GM21515 (cell line): ENCODE data around the gene MAIP1.

Experiments used
- ATAC-seq: cut with Tn5 transposase; IDR thresholded peaks from one replicate; pipeline ENCODE4 v1.9.1; 2021; ENCODE audit not compliant: unreplicated experiment

MAIP1 gene

DNA sequence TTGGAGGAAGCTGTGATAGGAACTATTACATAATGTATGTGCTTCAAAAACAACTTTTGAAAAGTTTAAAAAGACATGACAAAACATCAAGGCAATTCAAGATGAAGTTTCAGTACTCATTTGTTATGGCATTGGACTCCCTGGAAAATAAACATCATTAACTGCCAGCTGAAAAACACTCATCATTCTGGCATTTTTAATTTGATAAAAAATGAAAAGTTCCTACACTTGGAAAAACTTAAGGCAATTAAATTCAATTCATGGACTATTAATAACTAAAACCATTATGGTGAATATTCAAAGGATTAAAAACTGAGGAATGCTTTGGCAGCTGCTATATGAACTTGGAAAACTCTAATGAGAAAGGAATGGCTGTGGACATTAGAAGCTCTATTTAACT is 8.5 kb upstream of the MAIP1 start:
- ATAC-seq: no peak

DNA sequence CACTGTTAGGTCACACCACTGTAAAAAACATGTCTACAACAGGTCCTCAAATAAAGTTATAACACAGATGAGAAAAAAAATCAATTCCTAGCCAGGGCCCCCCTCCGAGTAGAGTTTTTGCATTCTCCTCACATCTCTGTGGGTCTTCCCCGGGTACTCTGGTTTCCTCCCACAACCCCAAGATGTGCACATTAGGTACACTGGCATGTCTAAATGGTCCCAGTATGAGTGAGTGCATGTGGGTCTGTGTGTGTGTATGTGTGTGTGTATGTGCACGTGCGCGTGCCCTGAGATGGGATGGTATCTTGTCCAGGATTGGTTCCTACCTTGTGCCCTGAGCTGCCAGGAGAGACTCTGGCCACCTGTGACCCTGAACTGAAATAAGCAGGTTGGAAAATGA is 5.0 kb upstream of the MAIP1 start:
- no peak for ATAC-seq

DNA sequence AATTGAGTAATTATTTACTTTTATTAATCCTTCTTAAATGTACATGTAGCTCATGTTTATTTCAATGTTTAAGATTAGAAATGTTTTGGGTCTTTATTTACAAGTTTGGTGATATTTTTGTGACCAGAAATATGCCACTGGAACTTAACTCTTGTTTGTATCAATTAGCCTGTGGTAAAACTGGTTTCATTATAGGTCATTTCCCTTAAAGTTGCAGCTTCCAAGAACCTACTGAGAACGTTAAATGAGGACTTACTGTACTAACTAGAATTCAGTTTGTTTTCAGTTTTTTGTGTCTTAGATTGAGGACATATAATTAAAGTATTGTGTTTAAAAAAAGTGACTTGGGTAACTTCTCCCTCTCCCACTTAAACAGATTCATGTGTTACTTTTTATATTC is 4.4 kb upstream of the MAIP1 start:
- no peak for ATAC-seq

DNA sequence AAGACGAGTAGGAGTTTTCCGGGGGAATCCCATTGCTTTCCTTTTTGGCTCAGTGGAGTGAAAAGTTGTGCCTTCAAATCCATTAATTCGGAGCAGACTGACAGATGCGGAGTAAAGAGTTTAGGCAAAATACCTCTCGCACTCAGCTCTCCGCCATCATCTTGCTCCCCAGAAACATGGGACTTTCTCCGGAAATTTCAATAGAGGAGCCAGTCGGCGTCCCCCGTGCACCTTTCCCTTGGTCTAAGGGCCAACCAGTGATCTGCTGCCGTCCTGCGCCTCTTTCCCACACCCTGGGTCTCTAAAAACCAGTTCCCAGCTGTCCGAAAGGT is 409 bp upstream of the MAIP1 start:
- peak; percentile 48 for ATAC-seq

DNA sequence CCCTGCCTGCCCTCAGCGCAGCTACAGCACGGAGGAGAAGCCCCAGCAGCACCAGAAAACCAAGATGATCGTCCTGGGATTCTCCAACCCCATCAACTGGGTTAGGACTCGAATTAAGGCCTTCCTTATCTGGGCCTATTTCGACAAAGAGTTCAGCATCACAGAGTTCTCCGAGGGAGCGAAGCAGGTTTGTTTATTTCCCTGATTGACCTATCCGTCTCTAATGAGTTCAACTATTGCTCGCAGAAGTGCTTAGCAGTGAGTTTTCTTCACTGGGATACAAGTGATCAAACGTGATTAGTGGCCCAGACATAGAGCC is 639 bp downstream of the MAIP1 start:
- no peak for ATAC-seq

DNA sequence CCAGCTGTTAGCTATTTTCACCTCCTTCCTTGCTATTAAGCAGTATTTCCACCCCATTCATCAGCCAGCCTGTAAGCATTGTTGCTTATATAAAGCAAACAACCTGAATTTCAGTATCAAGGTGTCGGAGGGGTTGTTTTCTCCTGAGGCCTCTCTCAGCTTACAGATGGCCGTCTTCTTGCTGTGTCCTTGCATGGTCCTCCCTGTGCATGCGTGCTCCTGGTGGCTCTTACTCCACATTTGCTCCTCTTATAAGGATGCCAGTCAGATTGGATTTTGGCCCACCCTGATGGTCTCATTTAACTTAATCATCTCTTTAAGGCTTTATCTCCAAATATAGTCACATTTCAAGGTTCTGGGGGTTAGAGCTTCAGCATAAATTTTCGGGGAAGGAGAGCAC is 2.6 kb downstream of the MAIP1 start:
- ATAC-seq: no peak

DNA sequence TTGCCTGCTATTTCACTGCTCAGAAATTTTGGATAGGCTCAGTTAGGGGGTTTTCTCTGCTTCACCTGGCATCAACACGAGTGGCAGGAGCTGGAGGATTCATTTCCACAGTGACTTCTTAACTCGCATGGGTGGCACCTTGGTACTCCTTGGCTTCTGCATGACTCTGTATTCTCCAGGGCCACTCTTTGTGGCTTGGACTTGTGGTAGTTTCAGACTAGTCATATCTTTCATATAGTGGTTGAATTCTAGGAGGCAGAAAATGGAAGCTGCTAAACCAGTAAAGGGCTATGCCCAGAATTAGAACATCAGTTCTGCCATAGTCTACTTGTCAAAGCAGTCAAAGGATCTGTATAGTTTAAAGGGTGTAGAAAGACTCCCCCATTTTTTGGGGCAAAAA is 6.8 kb downstream of the MAIP1 start:
- ATAC-seq: no peak

DNA sequence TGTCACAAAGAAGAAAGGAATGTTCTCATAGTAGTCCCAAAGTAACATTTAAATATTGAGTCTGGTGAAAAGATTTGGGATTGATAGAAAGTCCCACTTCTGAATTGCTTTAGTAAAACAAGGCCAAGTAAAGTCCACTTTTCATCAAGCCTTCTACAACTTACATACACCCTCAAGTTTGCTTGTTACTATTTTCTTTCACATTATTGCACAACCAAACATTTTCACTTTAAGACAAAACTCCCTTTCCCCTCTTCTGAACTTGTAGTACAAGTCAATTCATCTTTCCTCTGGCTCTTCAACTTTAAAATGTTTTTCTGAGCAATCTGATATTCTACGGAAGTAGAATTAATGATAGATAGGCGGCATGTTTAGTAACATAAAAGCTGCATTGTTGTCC is 11.0 kb downstream of the MAIP1 start:
- ATAC-seq: no peak

DNA sequence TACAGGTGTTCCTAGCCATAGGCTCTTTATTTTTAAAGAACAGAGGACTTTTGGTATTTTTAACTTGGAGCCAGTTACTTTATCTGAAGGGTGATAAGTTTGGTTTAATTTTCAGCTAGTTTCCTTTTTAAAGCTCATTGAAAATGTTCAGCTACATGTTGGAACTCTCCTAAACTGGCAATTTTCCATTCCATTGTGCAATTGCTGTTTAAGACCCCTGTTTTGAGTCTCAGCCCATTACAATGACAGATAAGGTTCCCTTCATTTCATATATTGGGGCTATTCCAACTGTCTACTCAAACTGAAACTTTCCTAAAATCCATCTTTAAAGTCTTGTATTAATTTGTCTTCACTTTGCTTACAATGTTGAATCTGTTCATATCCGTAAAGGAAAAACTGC is 11.6 kb downstream of the MAIP1 start:
- ATAC-seq: no peak

DNA sequence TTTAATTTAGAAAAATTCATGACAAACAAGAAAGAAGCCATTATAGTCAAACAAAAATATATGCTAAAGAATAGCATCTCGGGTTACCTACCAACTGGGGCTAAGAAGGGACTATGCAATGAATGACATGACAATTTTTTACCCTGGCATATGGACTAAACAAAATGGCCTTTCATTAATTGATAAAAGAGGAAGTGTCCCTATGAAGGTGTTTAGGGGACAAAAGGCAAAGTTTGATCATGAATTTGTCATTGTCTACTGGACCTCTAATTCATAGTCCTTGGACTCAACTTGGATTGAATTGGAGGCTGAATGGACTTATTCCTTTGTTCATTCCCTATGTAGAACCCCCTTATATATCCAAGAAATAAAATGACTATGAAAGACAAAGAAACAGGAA is 12.7 kb downstream of the MAIP1 start:
- ATAC-seq: no peak

DNA sequence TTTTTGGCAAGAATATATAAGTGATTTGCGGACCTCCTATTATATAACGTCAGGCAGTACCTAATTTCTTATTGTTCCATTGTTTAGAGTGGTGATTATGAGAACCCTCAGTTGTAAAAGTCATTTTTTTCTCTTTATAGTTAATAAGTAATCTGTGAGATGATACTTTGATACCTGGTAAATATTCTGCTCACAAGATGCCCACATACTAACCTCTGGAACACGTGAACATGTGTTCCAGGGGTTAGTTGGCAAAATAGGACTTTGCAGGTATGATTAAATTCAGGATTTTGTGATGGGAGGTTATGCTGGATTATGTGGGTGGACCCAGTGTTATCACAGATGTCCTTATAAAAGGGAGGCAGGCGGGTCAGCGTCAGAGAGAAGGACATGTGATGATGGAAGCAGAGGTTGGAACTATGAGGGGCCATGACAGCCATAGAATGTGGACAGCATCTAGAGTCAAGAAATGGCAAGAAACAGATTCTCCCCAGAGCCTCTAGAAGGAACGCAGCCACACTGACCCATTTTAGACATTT is 16.8 kb downstream of the MAIP1 start:
- ATAC-seq: no peak

DNA sequence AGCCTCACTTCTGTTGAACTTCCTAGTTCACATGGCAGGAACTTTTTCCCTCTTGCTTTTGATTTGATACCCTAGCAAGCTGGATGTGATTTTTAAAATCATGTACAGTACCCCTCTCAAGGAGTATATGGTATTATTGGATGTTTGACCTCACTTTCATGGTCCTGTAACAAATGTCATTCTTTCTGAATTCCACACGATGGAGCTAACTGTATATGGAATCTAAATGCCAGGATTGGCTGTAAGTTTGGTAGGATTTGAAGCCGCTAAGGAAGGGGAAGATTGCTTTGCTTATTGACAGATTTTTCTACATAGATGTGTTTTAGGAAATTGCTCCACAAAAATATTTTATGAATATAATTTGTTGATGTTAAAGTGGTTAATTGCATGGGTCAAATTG is 18.3 kb downstream of the MAIP1 start:
- ATAC-seq: no peak

DNA sequence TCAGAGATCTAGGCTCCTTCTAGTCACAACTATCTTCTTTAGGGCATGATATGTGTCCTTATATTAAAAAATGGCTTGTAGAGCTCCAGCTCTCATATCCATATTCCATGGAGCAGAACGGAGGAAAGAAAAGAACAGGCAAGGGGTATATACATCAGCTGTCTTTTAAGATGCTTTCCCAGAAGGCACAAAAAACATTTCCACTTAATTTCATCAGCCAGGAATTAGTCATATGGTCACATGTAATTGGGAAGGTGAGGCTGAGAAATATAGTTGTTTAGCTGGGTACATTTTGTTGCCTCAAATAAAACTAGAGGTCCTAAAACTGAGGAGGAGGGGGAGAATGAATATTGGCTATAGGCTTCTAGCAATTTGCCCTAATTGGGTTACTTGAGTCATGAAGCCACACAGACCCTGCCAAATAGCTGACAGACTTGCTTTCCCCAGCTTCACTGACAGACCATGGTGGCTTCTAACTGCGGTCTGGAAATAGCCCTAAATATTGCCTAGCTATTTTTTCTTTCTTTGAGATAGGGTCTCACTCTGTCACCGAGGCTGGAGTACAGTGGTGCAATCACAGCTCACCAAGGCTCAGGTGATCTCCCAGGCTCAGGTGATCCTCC is 20.0 kb downstream of the MAIP1 start:
- no peak for ATAC-seq

DNA sequence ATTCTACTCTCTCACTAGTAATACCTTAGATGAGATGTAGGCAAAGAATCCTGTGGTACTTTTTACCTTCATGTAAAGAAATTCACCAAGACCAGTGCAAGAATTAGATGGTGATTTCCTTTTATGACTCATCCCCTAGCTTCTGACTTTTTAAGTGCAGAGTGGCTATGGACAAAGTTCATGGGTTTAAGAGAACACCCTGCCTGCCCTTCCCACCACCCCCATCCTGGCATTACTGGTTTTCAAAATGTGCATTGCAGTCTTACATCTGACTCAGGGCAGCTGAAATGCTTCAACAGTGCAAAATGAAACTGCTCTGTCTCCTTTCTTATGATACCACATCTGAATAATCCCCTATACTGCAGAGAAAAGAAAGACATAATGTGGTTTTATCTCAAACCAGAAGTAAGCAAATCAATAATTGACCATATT is 22.6 kb downstream of the MAIP1 start:
- ATAC-seq: peak; percentile 62

DNA sequence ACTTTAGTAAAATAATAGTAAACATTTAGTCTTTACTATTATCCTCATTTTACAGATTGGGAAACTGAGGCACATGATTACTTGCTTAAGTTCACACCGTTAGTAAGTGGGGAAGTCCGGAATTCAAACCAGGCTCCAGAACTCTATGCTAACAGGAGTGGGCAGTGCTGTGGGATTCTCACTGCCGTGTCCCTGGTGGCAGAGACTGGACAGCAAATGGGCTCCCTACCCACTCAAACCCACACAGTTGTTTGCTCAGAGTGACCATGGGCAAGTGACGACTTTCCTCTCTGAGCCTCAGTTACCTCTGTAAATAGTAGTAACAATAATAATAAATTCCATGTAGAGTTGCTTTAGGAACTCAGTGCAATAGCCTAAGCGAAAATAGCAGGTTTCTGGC is 24.0 kb downstream of the MAIP1 start:
- ATAC-seq: no peak

DNA sequence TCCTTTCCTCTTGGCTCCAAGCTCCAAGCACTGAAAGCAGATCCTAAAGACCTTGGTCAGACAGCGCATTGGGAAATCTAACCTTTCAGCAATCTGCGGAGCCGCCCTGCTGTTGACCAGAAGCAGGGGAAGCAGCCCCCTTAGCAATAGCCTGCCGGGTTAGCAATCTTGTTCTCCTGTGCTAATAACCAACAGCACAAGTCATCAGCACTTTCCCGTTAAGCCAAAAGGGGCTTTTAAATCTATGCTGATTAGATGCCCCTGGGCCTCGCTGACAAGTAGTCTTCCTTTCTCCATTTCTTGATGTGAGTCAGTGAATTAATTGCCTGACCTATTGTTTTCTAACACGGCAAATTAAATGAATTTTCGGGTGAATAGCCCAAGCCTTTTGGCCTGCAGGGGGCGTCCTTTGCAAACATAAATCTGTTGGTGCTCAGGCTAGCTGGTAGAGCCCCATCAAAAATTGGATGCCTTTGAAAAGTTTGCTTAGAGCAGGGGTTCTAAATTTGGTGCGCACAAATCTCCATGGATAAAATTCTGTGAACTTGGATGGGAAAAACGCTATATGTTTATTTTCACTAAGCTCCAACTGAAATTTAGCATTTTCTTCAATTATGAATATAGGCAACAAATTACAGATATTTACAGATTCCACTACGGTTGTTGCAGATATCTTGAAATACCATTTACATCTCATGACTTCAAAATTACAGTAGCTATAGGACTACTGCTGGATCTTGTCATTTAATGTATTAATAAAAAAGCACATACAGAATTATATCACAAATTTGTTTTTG is 24.6 kb downstream of the MAIP1 start:
- ATAC-seq: peak; percentile 44

DNA sequence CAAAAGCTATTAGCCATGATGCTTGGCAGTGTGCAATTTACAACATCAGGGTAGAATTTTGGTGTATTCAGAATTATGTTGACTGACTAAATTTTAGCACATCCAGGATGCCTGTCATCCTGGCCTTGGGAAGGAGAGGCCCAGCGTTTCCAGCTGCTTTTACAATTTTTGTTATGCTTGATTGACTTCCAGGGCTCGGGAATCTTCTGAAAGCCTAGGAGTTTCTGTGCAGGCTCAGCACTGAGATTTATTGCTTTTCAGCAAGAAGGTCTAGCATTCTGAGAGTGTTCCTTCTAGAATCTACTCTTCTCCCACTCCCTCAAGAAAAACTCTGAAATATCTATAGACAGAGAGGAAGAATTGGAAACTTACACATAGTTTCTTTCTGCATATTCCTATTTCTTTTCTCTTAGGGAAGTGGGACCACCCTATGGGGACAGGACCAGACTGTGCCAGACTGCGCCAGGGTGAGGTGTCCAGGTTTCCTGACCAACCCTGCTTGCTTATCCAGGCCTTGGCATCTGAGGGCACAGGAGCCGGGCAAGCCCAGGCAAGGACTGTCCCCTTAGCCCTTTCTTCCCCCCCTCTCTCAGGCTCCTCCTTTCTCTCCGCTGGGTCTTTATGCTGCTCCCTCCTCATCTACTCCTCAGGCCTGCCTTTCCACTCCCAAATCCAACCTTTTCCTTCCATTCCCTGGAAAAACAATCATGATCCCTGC is 26.9 kb downstream of the MAIP1 start:
- no peak for ATAC-seq

DNA sequence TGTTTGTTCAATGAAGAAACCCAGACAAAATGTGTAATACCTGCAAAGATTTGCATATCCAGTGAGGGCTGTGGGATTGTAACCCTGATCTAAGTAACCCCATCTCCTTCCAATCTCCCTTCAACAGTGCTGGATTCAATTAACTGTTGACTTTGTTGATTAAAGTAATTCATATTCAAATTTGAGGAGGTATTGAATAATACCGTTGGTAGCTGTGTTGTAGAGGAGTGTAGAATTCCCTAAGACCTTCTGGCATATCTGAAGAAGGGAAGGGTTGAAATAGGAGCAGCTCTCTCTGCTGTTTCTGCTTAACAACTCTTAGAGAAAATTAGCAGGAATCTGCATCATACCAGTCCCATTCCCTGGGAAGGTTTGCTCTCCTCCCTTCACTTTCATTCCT is 28.2 kb downstream of the MAIP1 start:
- no peak for ATAC-seq

DNA sequence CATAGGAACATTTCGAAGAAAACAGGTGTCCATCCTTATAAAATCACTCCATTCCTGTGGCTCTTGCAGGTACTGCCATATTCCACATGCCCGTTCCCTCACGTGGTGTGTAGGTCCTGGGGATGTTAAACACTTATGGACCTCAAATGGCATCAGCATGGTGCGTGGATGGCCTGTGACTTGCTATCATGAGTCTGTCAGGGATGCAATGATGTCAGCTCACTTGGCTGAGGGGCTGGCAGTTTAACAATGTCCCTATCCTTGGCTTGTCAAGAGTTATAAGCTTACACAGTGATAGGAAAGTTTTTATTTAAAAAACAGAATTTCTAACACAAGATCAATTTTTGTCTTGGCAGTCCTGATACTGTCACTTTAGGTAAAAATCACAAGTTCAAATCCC is 28.8 kb downstream of the MAIP1 start:
- no peak for ATAC-seq

DNA sequence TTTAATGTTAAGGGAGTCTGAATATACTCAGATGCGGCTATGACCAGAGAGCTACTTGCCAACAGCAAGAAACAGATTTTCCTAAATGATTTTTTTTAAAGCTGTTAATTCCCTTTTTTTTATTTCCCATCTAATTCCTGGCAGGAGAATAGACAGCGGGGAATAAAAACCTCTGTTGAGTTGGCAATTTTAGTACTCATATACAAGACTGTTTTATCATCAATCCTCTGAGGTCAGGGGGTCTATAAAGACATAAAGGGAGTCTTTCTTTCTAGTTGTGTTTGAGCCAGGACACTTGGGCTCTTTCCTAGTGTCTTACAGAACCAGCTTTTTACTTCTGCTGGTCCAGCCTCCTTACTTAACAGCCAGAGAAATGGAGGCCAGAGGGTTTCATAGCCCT is 29.4 kb downstream of the MAIP1 start:
- ATAC-seq: no peak

DNA sequence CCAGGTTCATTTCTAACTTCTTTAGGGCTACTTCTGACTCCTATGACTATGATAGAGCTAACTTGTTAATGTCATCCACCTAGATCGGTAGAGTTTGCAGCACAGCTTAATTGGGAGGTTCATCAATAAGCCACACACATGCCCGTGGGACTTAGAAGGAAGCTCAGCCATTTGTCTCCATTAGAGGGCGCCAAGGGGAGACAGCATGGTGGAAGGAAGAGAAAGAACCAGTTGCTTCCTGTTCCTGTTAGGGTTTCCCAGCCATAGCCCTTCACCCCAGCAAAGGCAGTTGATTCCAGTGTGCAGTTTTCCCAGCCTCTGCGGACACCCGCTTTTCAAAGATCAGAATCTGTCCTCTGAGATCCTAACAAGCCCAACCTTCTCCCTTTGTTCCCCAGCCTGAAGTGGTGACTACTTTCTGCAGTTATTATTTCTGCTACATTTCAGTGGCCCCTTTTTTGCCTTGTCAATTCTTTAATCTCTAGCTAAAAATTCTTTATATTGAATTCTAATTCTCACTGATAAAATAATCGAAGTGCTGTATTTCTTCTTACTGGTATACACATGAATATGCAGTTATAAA is 30.3 kb downstream of the MAIP1 start:
- ATAC-seq: peak; percentile 75

DNA sequence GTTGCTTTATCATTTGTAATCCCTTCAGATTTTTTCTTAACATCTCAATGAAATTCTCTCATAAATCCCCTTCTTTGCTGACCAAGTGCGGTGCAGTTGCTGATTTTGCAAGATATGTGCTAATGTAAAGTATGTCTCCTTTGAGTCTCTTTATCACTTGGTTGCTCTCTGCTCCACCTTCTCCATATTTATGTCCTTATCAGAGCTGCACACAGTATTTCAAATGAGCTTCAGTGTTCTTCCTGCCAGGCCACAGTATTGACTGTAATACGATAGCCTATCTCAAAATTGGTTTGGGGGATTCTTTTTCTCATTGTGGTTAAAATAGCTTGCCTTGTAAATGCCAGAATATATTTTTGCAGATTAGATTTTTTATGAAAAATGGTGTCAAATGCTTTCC is 32.2 kb downstream of the MAIP1 start:
- no peak for ATAC-seq
